GM10266 (cell line): ENCODE results near the gene BCL2.

ENCODE experiments used
- DNase-seq: peaks from one replicate; pipeline ENCODE4 v3.0.0; 2012; ENCODE audit errors: extremely low spot score
- TF ChIP-seq, protein P1 (sequence below): IDR thresholded peaks from 2 replicates; pipeline ENCODE4 v1.5.1; 2012; ENCODE audit warnings: mild to moderate bottlenecking, low read depth; ENCODE audit not compliant: control insufficient read depth, insufficient read depth; ENCODE audit errors: missing control alignments

BCL2 gene

DNA sequence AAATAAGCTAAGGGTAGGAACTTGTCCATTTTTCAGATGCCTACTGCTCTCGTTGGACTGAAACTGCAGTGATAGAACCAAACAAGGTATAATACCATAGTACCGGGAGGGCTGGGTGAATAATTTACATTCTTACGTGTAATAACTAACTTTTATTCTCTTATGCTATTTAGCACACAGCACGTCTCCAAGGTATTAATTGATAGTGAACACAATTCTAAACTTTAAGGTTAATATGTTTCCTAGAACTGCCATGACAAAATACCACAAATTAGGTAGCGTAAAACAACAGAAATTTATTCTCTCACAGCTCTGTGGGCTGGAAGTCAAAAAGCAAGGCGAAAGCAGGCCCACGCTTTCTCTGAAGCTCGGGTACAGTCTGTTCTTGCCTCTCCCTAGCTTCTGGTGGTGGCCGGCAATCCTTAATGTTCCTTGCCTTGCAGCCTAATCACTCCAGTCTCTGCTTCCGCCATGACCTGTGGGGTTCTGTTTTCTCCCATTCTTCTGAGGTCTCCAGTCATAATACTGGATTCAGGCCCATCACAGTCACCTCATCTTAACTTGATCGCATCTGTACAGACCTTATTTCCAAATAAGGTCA lies 5.6 kb upstream of the BCL2 start:
- no peak for DNase-seq
- TF ChIP-seq, protein P1, sequence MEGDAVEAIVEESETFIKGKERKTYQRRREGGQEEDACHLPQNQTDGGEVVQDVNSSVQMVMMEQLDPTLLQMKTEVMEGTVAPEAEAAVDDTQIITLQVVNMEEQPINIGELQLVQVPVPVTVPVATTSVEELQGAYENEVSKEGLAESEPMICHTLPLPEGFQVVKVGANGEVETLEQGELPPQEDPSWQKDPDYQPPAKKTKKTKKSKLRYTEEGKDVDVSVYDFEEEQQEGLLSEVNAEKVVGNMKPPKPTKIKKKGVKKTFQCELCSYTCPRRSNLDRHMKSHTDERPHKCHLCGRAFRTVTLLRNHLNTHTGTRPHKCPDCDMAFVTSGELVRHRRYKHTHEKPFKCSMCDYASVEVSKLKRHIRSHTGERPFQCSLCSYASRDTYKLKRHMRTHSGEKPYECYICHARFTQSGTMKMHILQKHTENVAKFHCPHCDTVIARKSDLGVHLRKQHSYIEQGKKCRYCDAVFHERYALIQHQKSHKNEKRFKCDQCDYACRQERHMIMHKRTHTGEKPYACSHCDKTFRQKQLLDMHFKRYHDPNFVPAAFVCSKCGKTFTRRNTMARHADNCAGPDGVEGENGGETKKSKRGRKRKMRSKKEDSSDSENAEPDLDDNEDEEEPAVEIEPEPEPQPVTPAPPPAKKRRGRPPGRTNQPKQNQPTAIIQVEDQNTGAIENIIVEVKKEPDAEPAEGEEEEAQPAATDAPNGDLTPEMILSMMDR, result no peak

DNA sequence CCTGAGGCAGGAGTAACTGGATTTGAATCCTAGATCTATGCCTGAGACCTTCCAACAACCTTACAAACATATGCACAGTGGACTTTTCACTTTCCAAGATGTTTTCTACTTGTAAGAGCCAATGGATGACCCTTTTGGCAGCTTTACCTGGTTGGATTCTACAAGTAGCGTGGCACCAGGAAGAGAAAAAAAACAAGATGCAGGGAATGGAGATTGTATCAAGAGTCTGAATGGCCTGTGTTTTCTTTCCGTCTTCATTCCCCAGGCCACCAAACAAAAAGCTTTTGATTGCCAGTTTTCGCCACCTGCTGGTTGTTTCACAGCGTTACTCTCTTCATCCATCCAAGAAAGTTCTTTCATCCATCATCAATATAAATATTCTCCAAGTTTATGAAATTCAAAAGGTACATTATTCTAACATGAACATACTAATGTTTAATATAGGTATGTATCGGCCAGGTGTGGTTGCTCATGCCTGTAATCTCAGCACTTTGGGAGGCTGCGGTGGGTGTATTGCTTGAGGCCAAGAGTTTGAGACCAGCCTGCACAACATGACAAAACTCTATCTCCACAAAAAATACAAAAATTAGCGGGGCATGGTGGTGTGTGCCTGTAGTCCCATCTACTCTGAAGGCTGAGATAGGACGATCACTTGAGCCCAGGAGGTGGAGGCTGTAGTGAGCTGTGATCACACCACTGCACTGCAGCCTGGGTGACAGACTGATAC lies 3.5 kb upstream of the BCL2 start:
- peak; percentile 71 for DNase-seq
- TF ChIP-seq, protein P1, result peak; percentile 51

DNA sequence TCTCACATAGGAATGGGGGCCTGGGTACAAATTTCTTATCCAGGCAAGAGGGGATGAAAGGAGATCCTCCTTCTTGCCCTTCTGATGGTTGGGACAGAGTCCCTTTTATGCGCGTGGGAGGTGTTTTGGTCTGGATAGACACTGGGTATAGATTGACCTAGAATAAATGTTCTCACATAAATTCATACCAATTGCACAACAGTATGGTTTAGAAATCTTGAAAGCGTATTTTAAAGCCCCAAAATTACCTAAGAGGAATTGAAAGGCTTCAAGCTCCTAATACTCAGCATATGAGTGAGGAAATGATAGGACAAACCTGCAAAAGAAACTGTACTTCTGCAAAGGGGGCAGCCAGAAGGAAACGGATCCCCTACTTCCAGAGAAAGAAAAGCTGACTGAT lies 2.6 kb upstream of the BCL2 start:
- TF ChIP-seq, protein P1, result no peak
- no peak for DNase-seq

DNA sequence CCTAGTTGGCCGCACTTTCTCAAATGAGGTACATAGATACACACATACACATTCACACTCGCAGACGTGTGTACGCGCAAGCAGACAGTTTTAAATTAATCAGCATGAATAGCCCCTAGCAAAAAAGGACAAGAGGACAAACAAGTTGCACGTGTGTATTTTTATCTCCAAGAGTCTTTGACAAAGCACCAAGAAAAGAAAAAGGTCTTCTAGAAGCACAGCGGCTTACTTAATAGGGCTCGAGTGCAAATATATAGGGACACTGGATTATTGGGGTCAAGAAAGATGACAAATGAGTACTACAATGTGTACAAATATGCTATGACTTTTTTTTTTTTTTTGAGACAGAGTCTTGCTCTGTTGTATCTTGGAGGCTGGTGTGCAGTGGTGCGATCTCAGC lies 1.7 kb upstream of the BCL2 start:
- TF ChIP-seq, protein P1, result no peak
- no peak for DNase-seq

DNA sequence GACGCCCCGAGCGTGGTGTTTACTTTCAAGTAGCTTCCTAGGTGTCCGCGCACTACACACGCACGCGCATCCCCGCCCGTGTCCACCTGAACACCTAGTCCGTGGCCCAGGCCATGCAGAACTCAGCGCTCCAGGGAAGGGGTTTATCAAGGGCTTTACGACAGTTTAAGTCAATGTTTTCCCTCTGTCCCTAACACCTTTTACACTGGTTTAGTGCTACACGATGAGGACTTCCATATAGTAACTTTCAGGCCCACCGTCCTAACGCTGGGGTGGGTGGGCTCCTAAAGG lies 1.4 kb upstream of the BCL2 start:
- TF ChIP-seq, protein P1, result no peak
- no peak for DNase-seq

DNA sequence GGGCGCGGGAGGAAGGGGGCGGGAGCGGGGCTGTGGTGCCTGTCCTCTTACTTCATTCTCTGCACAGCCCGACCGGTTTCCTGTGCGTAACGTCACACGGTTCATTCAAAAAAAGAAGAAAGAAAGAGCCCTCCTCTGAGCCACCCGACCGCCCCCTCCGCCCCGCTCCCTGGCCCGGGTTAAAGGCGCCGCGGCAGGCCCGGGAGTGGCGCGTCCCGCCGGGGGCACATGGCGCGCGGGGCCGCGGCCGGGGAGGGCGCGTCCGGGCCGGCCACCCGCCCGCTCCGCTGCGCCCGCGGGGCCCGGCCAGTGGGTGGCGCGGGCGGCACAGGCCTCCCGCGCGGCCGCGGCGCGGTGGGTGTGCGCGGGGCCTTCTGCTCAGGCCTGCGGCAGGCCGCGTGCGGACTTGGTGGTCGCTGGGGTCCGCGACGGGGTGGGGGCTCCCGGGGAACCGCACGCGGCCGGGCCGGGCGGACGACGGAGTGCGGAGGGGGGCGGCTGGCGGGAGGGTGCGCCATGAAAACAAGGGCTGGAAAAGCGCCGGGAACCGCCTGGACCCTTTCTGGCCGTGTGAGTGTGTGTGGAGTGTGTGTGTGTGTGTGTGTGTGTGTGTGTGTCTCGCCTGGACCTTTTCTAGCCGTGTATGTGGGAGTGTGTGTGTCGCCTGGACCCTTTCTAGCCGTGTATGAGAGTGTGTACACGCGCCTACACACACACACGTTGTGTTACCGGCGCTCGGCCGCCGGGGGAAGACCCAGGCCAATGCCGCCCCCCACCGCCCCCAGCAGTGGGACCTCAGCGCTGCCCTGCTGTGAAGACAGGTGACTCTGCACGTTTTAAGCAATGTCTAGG lies 780 bp upstream of the BCL2 start:
- TF ChIP-seq, protein P1, result peak; percentile 35
- peak; percentile 94 for DNase-seq
